H9 (cell line): Measurements from ENCODE around the gene GRIK3. TPM values are rescaled to one million over a fixed set of nuclear protein-coding genes. Genes with fewer than 3 reads are reported as not detected.

ENCODE experiments used
- DNase-seq: peaks from one replicate; pipeline ENCODE4 v3.0.0-alpha.2; 2017
- H2AFZ ChIP-seq: one replicate; pipeline ENCODE4 v1.6.1; 2013; ENCODE audit warnings: mild to moderate bottlenecking, low read length, control low read depth, moderate library complexity
- H2AK5ac ChIP-seq: 2 replicates; pipeline ENCODE4 v1.6.1; 2013; ENCODE audit warnings: low read length, control low read depth, mixed read lengths; ENCODE audit not compliant: insufficient read length
- H2BK120ac ChIP-seq: one replicate; pipeline ENCODE4 v1.6.1; 2013; ENCODE audit warnings: low read depth, mild to moderate bottlenecking, low read length, control low read depth, inconsistent platforms; ENCODE audit not compliant: poor library complexity, severe bottlenecking
- H2BK12ac ChIP-seq: 2 replicates; pipeline ENCODE4 v1.6.1; 2013; ENCODE audit warnings: low read length, control low read depth, mixed read lengths, low read depth; ENCODE audit not compliant: insufficient read length
- H2BK15ac ChIP-seq: 2 replicates; pipeline ENCODE4 v1.6.1; 2013; ENCODE audit warnings: low read depth, low read length, control low read depth
- H2BK20ac ChIP-seq: one replicate; pipeline ENCODE4 v1.6.1; 2013; ENCODE audit warnings: low read depth, mild to moderate bottlenecking, low read length, control low read depth, inconsistent platforms; ENCODE audit not compliant: poor library complexity, severe bottlenecking
- H2BK5ac ChIP-seq: 2 replicates; pipeline ENCODE4 v1.6.1; 2013; ENCODE audit warnings: low read length, control low read depth, mixed read lengths; ENCODE audit not compliant: insufficient read length
- H3K14ac ChIP-seq: 2 replicates; pipeline ENCODE4 v1.6.1; 2013; ENCODE audit warnings: low read length, control low read depth; ENCODE audit not compliant: insufficient read depth
- H3K18ac ChIP-seq: 2 replicates; pipeline ENCODE4 v1.6.1; 2013; ENCODE audit warnings: low read depth, mild to moderate bottlenecking, mixed read lengths, low read length, control low read depth; ENCODE audit not compliant: insufficient read length
- H3K23ac ChIP-seq: 2 replicates; pipeline ENCODE4 v1.6.1; 2013; ENCODE audit warnings: low read length, control low read depth, mixed read lengths, low read depth; ENCODE audit not compliant: insufficient read length
- H3K23me2 ChIP-seq: 2 replicates; pipeline ENCODE4 v1.6.1; 2013; ENCODE audit warnings: low read depth, mild to moderate bottlenecking, mixed read lengths, low read length, control low read depth; ENCODE audit not compliant: insufficient read length, poor library complexity, severe bottlenecking
- H3K27ac ChIP-seq: 2 replicates; pipeline ENCODE4 v1.5.1; 2013; ENCODE audit warnings: low read length, control low read depth, mixed read lengths, low read depth; ENCODE audit not compliant: insufficient read length
- H3K27me3 ChIP-seq: 2 replicates; pipeline ENCODE4 v1.6.1; 2013; ENCODE audit warnings: low read length, control low read depth, inconsistent platforms; ENCODE audit not compliant: insufficient read depth
- H3K4ac ChIP-seq: 2 replicates; pipeline ENCODE4 v1.6.1; 2013; ENCODE audit warnings: low read depth, mild to moderate bottlenecking, control low read depth, inconsistent platforms, low read length, moderate library complexity
- H3K4me1 ChIP-seq: 2 replicates; pipeline ENCODE4 v1.6.1; 2013; ENCODE audit warnings: low read length, control low read depth, inconsistent platforms; ENCODE audit not compliant: insufficient read depth
- H3K4me2 ChIP-seq: 2 replicates; pipeline ENCODE4 v1.6.1; 2013; ENCODE audit warnings: low read length, control low read depth, mixed read lengths; ENCODE audit not compliant: insufficient read length, insufficient read depth
- H3K56ac ChIP-seq: 2 replicates; pipeline ENCODE4 v1.6.1; 2013; ENCODE audit warnings: low read depth, mild to moderate bottlenecking, mixed read lengths, low read length, control low read depth; ENCODE audit not compliant: insufficient read length
- H3K79me1 ChIP-seq: 2 replicates; pipeline ENCODE4 v1.6.1; 2013; ENCODE audit warnings: low read depth, mild to moderate bottlenecking, moderate library complexity, low read length, control low read depth, inconsistent platforms; ENCODE audit not compliant: insufficient read depth, poor library complexity, severe bottlenecking
- H3K79me2 ChIP-seq: 2 replicates; pipeline ENCODE4 v1.6.1; 2013; ENCODE audit warnings: low read length, control low read depth, inconsistent platforms; ENCODE audit not compliant: insufficient read depth
- H3K9ac ChIP-seq: 2 replicates; pipeline ENCODE4 v1.6.1; 2013; ENCODE audit warnings: low read length, control low read depth, mixed read lengths; ENCODE audit not compliant: insufficient read length; ENCODE audit errors: extremely low read depth
- H3K9me3 ChIP-seq: one replicate; pipeline ENCODE4 v1.6.1; 2013; ENCODE audit warnings: low read depth, low read length, inconsistent platforms; ENCODE audit not compliant: control insufficient read depth
- H3T11ph ChIP-seq: one replicate; pipeline ENCODE4 v1.6.1; 2013; ENCODE audit warnings: mild to moderate bottlenecking, low read length, control low read depth, inconsistent platforms
- H4K20me1 ChIP-seq: one replicate; pipeline ENCODE4 v1.6.1; 2013; ENCODE audit not compliant: control insufficient read depth, insufficient read length, insufficient read depth
- H4K5ac ChIP-seq: 2 replicates; pipeline ENCODE4 v1.6.1; 2013; ENCODE audit warnings: low read depth, mild to moderate bottlenecking, mixed read lengths, low read length, control low read depth; ENCODE audit not compliant: insufficient read length
- H4K8ac ChIP-seq: replicated peaks from 2 replicates; pipeline ENCODE4 v1.6.1; 2013; ENCODE audit warnings: low read length, control low read depth, mixed read lengths, low read depth; ENCODE audit not compliant: insufficient read length
- H4K91ac ChIP-seq: 2 replicates; pipeline ENCODE4 v1.6.1; 2013; ENCODE audit warnings: low read depth, mild to moderate bottlenecking, moderate library complexity, mixed read lengths, low read length, control low read depth; ENCODE audit not compliant: insufficient read length
- H3K27ac Mint-ChIP-seq, 3 experiments: 2 replicates in 2 of 3; 3 replicates in 1 of 3; pipeline ENCODE4 v1.8.0; 2020 to 2021; ENCODE audit warnings: mixed read lengths in 3 of 3, mild to moderate bottlenecking in 1 of 3, moderate library complexity in 1 of 3
- H3K27me3 Mint-ChIP-seq: 2 replicates; pipeline ENCODE4 v1.8.0; 2021; ENCODE audit warnings: low read depth, mild to moderate bottlenecking, moderate library complexity, mixed read lengths
- H3K36me3 Mint-ChIP-seq, 3 experiments: 2 replicates in 2 of 3; 3 replicates in 1 of 3; pipeline ENCODE4 v1.8.0; 2020 to 2021; ENCODE audit warnings: low read depth in 3 of 3, mixed read lengths in 3 of 3; ENCODE audit not compliant: insufficient read depth in 1 of 3
- H3K4me1 Mint-ChIP-seq, 2 experiments: 2 replicates each; pipeline ENCODE4 v1.8.0; 2020; ENCODE audit warnings: mixed read lengths in 2 of 2
- H3K4me3 Mint-ChIP-seq, 2 experiments: 2 replicates in 1 of 2; 3 replicates in 1 of 2; pipeline ENCODE4 v1.8.0; 2020 to 2021; ENCODE audit warnings: mild to moderate bottlenecking in 2 of 2, mixed read lengths in 2 of 2, moderate library complexity in 1 of 2
- H3K9me3 Mint-ChIP-seq, 2 experiments: 2 replicates in 1 of 2; 3 replicates in 1 of 2; pipeline ENCODE4 v1.8.0; 2020; ENCODE audit warnings: mild to moderate bottlenecking in 2 of 2, mixed read lengths in 2 of 2, moderate library complexity in 1 of 2
- CTCF ChIP-seq: fragments of 200-600 bp; sonication (generic); conservative IDR thresholded peaks from 3 replicates; pipeline ENCODE4 v1.8.0; 2021; ENCODE audit warnings: antibody characterized with exemption, mild to moderate bottlenecking
- WGBS: extraction: QIAGEN DNeasy Blood & Tissue Kit; methylation state at CpG from one replicate; pipeline ENCODE4 v1.1.7; 2013; ENCODE audit warnings: missing lambda C conversion rate, low lambda C conversion rate, mixed read lengths; ENCODE audit not compliant: insufficient read length; ENCODE audit errors: extremely low coverage; 5-methylcytosine and 5-hydroxymethylcytosine counted together
- total RNA-seq: library from RNA; stranded (reverse); gene quantifications from 2 replicates; pipeline ENCODE4 v1.2.1, GENCODE V29; 2021

The GRIK3 gene
- total RNA-seq, 1 experiment from 2014 or later, result 1.7 TPM

- no peak overlapping the region for H2AK5ac ChIP-seq
- no peak overlapping the region for H3K27ac Mint-ChIP-seq
- H3K79me1 ChIP-seq, result no peaks in the 10 kb centered on the region
- H3K4me3 Mint-ChIP-seq, result no peak overlapping the region
- H3K4ac ChIP-seq, result no peak overlapping the region
- H2BK120ac ChIP-seq, result no peak overlapping the region
- no peak overlapping the region for H4K8ac ChIP-seq
- peaks cover 47 to 51% of the 10 kb centered on the region in 2 experiments for H3K4me1 Mint-ChIP-seq
- H3K9me3 Mint-ChIP-seq, result no peaks in the 10 kb centered on the region
- no peak overlapping the region for H2AFZ ChIP-seq
- H3K9ac ChIP-seq, result no peak overlapping the region
- H4K5ac ChIP-seq, result no peak overlapping the region
- H3K27me3 ChIP-seq, result no peaks in the 10 kb centered on the region
- H2BK15ac ChIP-seq, result no peak overlapping the region
- no peak overlapping the region for H3K18ac ChIP-seq
- no peak overlapping the region for H3K27ac ChIP-seq
- H3K9me3 ChIP-seq, result no peaks in the 10 kb centered on the region
- WGBS, result no CpG with 5 or more reads among the region's 2 CpGs
- DNase-seq, result no peak
- H4K91ac ChIP-seq, result no peak overlapping the region
- no peaks in the 10 kb centered on the region for H4K20me1 ChIP-seq
- no peak overlapping the region for H2BK12ac ChIP-seq
- H2BK20ac ChIP-seq, result no peak overlapping the region
- no peaks in the 10 kb centered on the region for H3K79me2 ChIP-seq
- no peak overlapping the region for H3K23ac ChIP-seq
- no peak overlapping the region for H2BK5ac ChIP-seq
- H3K23me2 ChIP-seq, result no peaks in the 10 kb centered on the region
- peaks cover 30% of the 10 kb centered on the region for H3K27me3 Mint-ChIP-seq
- no peak overlapping the region for H3T11ph ChIP-seq
- H3K36me3 Mint-ChIP-seq, result no peaks in the 10 kb centered on the region
- H3K4me2 ChIP-seq, result no peak overlapping the region
- TF ChIP-seq CTCF, result no peak
- no peak overlapping the region for H3K14ac ChIP-seq
- no peak overlapping the region for H3K56ac ChIP-seq
- H3K4me1 ChIP-seq, result peaks cover 7% of the 10 kb centered on the region; the same call in 1 of the 2 replicates
Observed at GRCh38 chr1:36775716-36776115, 258.6 kb downstream of the GRIK3 start.
